ENCODE results near the gene GPHN. TPM values are rescaled to one million over a fixed set of nuclear protein-coding genes. Genes with fewer than 3 reads are reported as not detected.

GPHN gene
- polyA plus RNA-seq, 1 of the 3 experiments (the other 2 are of a cell fraction), result 6.9 TPM

DNA sequence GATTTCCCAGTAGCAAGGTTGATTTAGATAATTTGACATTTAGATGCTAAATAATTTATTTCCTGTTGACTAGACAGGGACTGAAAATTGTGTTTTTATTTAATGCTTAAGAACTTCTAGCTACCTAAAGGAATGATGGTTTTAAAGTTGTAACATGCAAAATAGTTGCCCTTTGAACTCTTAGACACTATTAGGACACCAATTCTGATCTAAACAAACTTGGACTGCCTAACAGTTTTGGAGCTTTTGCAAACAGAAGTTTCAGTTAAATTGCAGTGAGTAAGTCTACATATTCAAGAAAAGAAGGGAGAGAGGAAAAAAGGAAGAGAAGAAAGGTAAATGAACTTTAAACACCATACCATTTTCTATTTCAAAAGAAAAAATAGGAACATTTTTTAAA, 492.0 kb downstream of the GPHN start (continued):
- TF ChIP-seq POLR2AphosphoS5 (IDR thresholded peaks at IDR 0.05; ENCODE audit: low read depth, low read length) (no peak), CHD2 (IDR thresholded peaks at IDR 0.05; ENCODE audit: low read length, partially characterized antibody) (no peak), EZH2phosphoT487 (IDR thresholded peaks at IDR 0.05; ENCODE audit: borderline replicate concordance, low read depth) (no peak), TAF1 (IDR thresholded peaks at IDR 0.05; ENCODE audit: borderline replicate concordance, low read depth, low read length) (no peak), JUND (IDR thresholded peaks at IDR 0.05) (no peak)

DNA sequence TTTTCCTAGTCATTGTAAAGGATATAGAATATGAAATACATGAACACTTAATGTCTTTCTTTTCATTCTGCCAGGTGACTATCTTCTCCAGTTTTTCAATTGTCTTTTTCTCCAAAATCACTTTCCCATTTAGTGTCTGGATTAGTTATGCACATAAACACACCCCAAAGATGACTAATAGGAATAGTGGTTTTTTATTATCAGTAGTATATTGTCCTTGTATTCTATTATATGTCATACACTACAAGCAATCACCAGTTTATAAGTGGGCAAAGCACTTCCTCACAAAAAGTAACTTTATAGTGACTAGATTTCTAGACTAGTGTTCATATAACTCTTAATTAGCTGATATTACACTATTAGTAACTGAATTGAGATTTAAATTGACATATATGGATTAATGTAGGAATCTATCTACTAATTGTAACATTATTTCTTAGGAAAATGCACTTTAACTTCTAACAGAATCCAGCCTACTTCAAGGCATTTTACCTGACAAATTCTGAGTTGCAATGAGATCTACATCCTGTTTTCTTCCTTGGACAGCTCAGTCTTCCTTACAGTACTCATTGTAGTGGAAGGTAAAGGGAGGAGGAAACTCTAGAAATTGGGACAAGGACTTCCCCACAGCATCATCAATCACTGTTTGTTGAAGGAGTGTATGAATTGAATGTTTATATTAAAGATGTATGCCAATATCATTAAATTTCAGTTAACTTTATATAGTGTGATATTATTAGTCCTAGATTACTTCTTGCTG, 495.2 kb downstream of the GPHN start:
- Histone ChIP-seq H3K27me3 (ENCODE audit: insufficient read depth) (no peaks in the 10 kb centered on the region), H2AFZ (ENCODE audit: low read depth) (peak overlapping the region; percentile 53; the same call in 1 of the 2 replicates), H3K9me3 (no peaks in the 10 kb centered on the region), H3K4me2 (peak overlapping the region; percentile 22; the same call in 1 of the 2 replicates), H3K9me2 (no peaks in the 10 kb centered on the region), H3K9ac (no peak overlapping the region), H3K79me2 (ENCODE audit: insufficient read depth) (no peaks in the 10 kb centered on the region), H3F3A (replicated peaks; ENCODE audit: insufficient read depth) (peaks cover 15% of the 10 kb centered on the region), H3K27ac (ENCODE audit: low read depth in 2 of 2, low read length in 1 of 2) (no peak overlapping the region), H3K36me3 (replicated peaks in 1 of 2; ENCODE audit: control insufficient read depth in 1 of 2, insufficient read depth in 2 of 2, low read length in 1 of 2) (peaks cover 0 to 3% of the 10 kb centered on the region in 2 experiments), H4K20me1 (ENCODE audit: insufficient read depth) (no peaks in the 10 kb centered on the region), H3K4me1 (ENCODE audit: control insufficient read depth in 1 of 2, insufficient read depth in 2 of 2, low read depth in 1 of 2, low read length in 1 of 2) (peaks cover 0 to 10% of the 10 kb centered on the region in 2 experiments; a peak in 2 of 4 replicates), H3K4me3 (ENCODE audit: low read depth in 2 of 2, low read length in 1 of 2) (no peak overlapping the region; a peak in 1 of 4 replicates)
- POLR2A ChIA-PET, result no interaction called here
- CTCF ChIA-PET, result no interaction called here
- DNase-seq, result no peak
- TF ChIP-seq POLR2AphosphoS5 (IDR thresholded peaks at IDR 0.05; ENCODE audit: low read depth, low read length) (no peak), TEAD4 (IDR thresholded peaks at IDR 0.05; ENCODE audit: borderline replicate concordance, insufficient read depth) (no peak), EZH2phosphoT487 (IDR thresholded peaks at IDR 0.05; ENCODE audit: borderline replicate concordance, low read depth) (no peak), FOXJ3 (CRISPR knock-in tag; IDR thresholded peaks at IDR 0.05) (no peak), MXI1 (IDR thresholded peaks at IDR 0.05; ENCODE audit: low read depth, low read length) (no peak), FOXM1 (IDR thresholded peaks at IDR 0.05; ENCODE audit: low read depth) (no peak), RCOR1 (IDR thresholded peaks at IDR 0.05; ENCODE audit: low read length) (no peak), RXRA (IDR thresholded peaks at IDR 0.05; ENCODE audit: borderline replicate concordance, low read depth) (no peak), ELF1 (IDR thresholded peaks at IDR 0.05) (no peak), MEF2A (IDR thresholded peaks at IDR 0.05; ENCODE audit: borderline replicate concordance, low read depth) (no peak)
- TF ChIP-seq, protein P1, sequence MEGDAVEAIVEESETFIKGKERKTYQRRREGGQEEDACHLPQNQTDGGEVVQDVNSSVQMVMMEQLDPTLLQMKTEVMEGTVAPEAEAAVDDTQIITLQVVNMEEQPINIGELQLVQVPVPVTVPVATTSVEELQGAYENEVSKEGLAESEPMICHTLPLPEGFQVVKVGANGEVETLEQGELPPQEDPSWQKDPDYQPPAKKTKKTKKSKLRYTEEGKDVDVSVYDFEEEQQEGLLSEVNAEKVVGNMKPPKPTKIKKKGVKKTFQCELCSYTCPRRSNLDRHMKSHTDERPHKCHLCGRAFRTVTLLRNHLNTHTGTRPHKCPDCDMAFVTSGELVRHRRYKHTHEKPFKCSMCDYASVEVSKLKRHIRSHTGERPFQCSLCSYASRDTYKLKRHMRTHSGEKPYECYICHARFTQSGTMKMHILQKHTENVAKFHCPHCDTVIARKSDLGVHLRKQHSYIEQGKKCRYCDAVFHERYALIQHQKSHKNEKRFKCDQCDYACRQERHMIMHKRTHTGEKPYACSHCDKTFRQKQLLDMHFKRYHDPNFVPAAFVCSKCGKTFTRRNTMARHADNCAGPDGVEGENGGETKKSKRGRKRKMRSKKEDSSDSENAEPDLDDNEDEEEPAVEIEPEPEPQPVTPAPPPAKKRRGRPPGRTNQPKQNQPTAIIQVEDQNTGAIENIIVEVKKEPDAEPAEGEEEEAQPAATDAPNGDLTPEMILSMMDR (IDR thresholded peaks at IDR 0.05), result no peak
- TF ChIP-seq, protein P2, sequence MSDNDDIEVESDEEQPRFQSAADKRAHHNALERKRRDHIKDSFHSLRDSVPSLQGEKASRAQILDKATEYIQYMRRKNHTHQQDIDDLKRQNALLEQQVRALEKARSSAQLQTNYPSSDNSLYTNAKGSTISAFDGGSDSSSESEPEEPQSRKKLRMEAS (IDR thresholded peaks at IDR 0.05; ENCODE audit: low read depth), result no peak

Measured in SK-N-SH (cell line).